ENCODE data around the gene RASGRP3.

RASGRP3 gene

GRCh38 chr2:33525666-33526065 is 49.2 kb downstream of the RASGRP3 start:
- DNase-seq, result no peak

- DNase-seq, result no peak
Measured at GRCh38 chr2:33526132-33526531, 49.7 kb downstream of the RASGRP3 start.

- DNase-seq, result no peak
Measured at GRCh38 chr2:33526921-33527320, 50.5 kb downstream of the RASGRP3 start.

DNA sequence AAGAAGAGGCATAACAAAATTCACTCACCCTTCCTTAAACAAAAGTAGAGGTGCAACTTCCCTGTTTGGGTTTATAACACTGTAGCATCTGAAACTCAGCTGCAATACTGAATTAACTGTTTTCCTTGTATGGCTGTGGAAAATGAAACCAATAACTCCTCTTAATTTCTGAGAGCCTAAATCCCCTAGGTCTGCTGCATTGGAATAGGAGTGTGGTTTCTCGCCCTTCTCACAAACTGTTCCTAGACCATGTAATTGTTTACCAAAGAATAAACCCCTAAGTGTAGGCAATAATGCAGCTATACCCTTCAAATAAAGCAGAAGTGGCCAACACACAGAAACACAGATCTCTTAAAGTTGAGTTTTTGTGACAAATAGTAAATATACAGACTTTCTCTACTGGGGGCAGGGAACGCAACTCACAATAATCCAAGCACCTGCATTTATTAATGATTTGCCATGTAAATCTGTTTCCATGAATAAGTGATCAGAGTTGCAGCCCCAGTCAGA is 52.0 kb downstream of the RASGRP3 start:
- no peak for DNase-seq

- DNase-seq, result peak; percentile 17
Measured at GRCh38 chr2:33529771-33530481, 53.5 kb downstream of the RASGRP3 start.

- no peak for DNase-seq
Measured at GRCh38 chr2:33530690-33531548, 54.5 kb downstream of the RASGRP3 start.

DNA sequence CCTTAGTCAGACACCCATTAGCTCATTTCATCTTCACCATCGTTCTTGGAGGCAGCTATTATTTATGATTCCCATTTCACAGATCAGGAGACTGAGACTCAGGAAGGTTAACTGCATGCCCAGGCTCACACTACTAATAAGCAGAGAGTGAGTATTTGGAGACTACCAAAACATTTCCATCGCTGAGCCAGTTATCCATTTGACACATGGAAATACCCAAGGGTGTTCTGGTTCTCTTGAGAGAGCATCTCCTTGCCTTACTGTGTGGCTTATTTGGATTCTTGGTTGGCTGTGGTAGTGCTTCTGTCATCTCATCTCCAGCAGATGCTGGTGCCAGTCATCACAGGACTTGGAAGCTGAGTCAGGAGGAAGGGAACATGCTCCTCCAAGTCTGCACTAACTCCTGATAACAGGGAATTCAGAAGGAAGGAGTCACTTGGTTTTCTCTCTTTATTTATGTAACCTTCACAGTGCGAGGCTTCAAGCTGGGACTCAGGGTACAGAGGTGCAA is 55.2 kb downstream of the RASGRP3 start:
- no peak for DNase-seq

- no peak for DNase-seq
Measured at GRCh38 chr2:33532146-33532545, 55.7 kb downstream of the RASGRP3 start.

DNA sequence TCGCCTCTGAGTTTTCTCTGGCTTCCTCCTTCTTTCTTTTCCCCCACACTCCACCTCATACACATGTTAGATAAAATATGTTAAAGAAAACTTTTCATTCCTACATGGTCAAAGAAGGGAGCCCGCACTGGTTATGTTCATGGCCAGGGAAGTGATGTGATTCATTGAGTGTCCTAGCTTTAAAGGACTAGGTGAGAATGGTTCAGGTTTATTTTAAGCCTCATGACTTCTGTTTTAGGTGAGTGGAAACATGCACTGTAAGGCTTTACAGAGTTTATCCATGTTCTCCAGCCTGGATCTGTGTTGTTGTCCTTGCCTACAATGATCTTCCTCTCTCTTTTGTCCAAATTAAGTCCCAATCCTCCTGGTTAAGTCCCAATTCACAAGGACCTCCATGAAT is 56.5 kb downstream of the RASGRP3 start:
- no peak for DNase-seq

DNA sequence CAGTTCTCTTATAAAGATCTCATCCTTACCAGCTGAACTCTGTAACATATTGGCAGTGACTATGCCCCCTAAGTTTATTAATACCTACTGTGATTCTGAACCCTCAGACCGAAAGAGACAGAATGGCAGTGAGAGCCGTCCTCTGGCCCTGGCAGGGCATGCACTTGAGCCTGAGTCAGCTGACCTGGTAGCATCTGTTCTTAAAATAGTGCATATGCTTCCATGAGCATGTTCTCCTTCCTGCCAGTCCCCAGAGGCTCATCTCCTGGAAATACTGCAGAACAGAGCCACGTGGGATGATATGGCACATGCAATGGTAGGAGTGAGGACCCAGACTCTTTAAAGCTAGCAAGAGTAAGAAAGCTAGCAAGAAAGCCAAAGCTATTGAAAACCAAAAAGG is 59.0 kb downstream of the RASGRP3 start:
- DNase-seq, result peak; percentile 49

- DNase-seq, result no peak
Measured at GRCh38 chr2:33541243-33541642, 64.8 kb downstream of the RASGRP3 start.

- DNase-seq, result no peak
Measured at GRCh38 chr2:33550206-33550605, 73.8 kb downstream of the RASGRP3 start.

- no peak for DNase-seq
Measured at GRCh38 chr2:33552758-33553461, 76.5 kb downstream of the RASGRP3 start.

DNA sequence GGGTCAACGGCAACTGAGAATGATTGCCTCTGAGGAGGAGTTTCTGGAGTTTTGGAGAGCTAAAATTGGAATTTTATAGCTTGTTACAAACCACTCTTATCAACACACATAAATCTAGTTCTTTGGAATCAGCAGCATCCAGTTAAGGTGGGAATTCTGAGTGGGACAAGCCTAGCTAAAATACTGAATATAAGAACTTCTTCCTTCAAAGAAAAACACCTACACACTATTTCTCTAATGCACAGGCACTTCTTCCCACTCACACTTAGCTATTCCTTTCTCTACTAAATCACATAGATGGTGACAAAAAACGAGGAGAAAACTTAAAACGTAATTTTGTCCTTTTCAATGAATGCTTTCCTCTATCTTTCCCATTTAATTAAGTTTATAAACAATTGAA is 79.2 kb downstream of the RASGRP3 start:
- DNase-seq, result no peak

GRCh38 chr2:33559328-33559727 is 82.9 kb downstream of the RASGRP3 start:
- peak; percentile 46 for DNase-seq

GRCh38 chr2:33560017-33560416 is 83.6 kb downstream of the RASGRP3 start:
- DNase-seq, result no peak

DNA sequence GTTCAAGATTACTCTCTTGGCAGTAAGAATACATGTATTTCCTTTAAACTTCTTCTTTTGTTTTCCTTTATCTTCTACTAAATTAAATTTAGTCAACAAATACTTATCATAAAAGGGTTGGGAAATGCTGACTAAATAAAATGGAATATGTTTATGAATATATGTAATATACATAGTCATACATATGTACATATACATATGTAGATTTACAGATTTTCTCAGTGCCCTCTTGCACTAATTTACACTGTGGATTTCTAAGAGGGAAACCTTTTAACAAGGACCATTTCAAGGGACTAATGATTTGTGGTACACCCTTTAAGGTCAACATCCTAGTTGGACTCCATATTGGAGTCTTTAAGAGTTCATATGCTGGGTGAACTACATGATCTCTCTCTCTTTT is 85.4 kb downstream of the RASGRP3 start:
- DNase-seq, result no peak

DNA sequence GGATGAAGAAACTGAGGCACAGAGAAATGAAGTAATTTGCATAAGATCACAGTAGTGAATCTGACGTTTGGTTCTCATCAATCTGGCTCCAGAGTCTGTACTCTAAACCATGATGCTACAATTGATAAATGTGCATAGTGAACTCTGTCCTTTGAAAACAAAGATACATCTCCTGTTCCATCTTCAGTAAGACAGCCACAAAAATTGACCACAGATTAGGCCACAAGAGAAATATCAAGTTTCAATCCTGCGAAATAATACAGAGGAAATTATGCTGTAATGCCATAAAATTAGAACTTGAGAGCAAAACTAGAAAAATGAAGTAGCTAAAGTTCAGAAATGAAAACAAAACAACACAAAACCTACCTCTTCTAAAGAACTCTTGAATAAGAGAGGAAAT is 94.2 kb downstream of the RASGRP3 start:
- no peak for DNase-seq

DNA sequence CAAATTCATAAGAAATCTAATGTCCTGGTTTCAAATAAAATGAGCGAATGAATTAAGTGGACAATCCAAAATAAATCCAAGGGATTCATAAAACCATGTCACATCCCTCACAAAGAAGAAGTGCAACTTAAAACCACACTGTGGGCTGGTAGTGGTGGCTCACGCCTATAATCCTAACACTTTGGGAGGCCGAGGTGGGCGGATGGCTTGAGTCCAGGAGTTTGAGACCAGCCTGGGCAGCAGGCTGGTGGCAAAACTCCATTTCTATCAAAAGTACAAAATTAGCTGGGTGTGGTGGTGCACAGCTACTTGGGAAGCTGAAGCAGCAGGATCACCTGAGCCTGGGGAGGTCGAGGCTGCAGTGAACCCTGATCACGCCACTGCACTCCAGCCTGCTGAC is 97.2 kb downstream of the RASGRP3 start:
- no peak for DNase-seq

DNA sequence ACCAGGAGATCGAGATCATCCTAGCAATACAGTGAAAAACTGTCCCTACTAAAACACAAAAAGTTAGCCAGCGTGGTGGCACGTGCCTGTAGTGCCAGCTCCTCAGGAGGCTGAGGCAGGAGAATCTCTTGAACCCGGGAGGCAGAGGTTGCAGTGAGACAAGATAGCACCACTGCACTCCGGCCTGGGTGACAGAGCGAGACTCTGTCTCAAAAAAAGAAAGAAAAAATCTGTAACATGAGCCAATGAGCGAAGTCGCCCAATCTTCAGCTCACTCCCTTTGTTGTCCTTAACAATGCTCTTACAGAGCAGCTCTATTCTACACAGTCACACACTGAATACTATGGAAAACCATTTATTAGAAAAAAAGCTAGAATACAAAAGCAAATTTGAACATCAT is 100.6 kb downstream of the RASGRP3 start:
- DNase-seq, result no peak

DNA sequence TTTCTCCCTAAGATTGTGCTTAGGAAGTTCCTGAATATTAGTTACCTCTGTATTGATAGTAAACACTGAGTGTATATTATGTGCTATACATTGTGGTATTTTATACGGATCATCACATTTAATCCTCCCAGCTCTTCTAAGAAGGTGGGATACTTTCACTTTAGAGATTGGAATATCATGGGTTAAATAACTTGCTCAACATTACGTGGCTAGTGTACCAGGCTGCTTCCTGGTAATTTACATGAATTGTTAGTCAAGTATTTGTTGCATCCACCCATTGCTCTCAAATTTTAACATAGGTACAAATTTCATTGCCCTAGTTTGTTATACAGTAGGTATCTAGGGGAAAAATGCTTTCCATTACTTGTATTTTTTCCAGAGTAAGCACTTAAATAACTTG is 101.2 kb downstream of the RASGRP3 start:
- DNase-seq, result no peak

- DNase-seq, result no peak
Measured at GRCh38 chr2:33579227-33579626, 102.8 kb downstream of the RASGRP3 start.

GRCh38 chr2:33581872-33582271 is 105.4 kb downstream of the RASGRP3 start:
- no peak for DNase-seq
